HepG2 (cell line): ENCODE results near the gene ZPR1. TPM values are rescaled to one million over a fixed set of nuclear protein-coding genes. Genes with fewer than 3 reads are reported as not detected.

Source experiments
- ARID2 ChIP-seq: sonication (generic); formaldehyde crosslinking; IDR thresholded peaks from 2 replicates; pipeline ENCODE4 v1.8.1; 2022; ENCODE audit warnings: mild to moderate bottlenecking, missing genetic modification reagents, borderline replicate concordance
- CHD4 ChIP-seq: fragments of 200-600 bp; sonication (generic); IDR thresholded peaks from 2 replicates; pipeline ENCODE4 v1.7.0; 2017; ENCODE audit warnings: mild to moderate bottlenecking, low read length, borderline replicate concordance
- HNRNPL ChIP-seq: fragments of 200-400 bp; formaldehyde crosslinking; IDR thresholded peaks from 2 replicates; pipeline ENCODE4 v1.6.1; 2017; ENCODE audit warnings: mild to moderate bottlenecking, low read depth, low read length
- HOXA7 ChIP-seq: sonication (generic); formaldehyde crosslinking; IDR thresholded peaks from 2 replicates; pipeline ENCODE4 v1.8.1; 2022; ENCODE audit warnings: mild to moderate bottlenecking, missing genetic modification reagents, moderate library complexity
- KLF12 ChIP-seq: sonication (generic); formaldehyde crosslinking; IDR thresholded peaks from 2 replicates; pipeline ENCODE4 v1.4.0; 2020; ENCODE audit warnings: missing genetic modification reagents, borderline replicate concordance
- LCORL ChIP-seq, 2 experiments: fragments of 450-650 bp in 1 of 2; sonication (generic) in 1 of 2; formaldehyde crosslinking in 1 of 2; IDR thresholded peaks; 2 replicates each; pipeline versions ENCODE4 v1.5.0 to v1.6.1; 2017 to 2020; ENCODE audit warnings: antibody characterized with exemption in 1 of 2, missing genetic modification reagents in 1 of 2
- SMARCC2 ChIP-seq: fragments of 450-650 bp; IDR thresholded peaks from 2 replicates; pipeline ENCODE4 v1.6.1; 2017; ENCODE audit warnings: antibody characterized with exemption, mild to moderate bottlenecking
- TBP ChIP-seq: sonication (generic); formaldehyde crosslinking; IDR thresholded peaks from 2 replicates; pipeline ENCODE4 v1.5.0; 2020; ENCODE audit warnings: missing genetic modification reagents
- YEATS4 ChIP-seq: sonication (generic); formaldehyde crosslinking; IDR thresholded peaks from 2 replicates; pipeline ENCODE4 v1.4.0; 2020; ENCODE audit warnings: missing genetic modification reagents, borderline replicate concordance
- ZNF451 ChIP-seq: sonication (generic); formaldehyde crosslinking; IDR thresholded peaks from 2 replicates; pipeline ENCODE4 v1.5.0; 2020; ENCODE audit warnings: mild to moderate bottlenecking, missing genetic modification reagents
- ZNF572 ChIP-seq: sonication (generic); formaldehyde crosslinking; IDR thresholded peaks from 2 replicates; pipeline ENCODE4 v1.5.1; 2020; ENCODE audit warnings: mild to moderate bottlenecking, missing genetic modification reagents
- ZNF850 ChIP-seq: sonication (generic); formaldehyde crosslinking; conservative IDR thresholded peaks from 2 replicates; pipeline ENCODE4 v1.9.0; 2021; ENCODE audit warnings: mild to moderate bottlenecking, missing genetic modification reagents
- polyA plus RNA-seq, 8 experiments: library from polyadenylated mRNA; depleted of rRNA in 3 of 8; stranded (reverse) in 7 of 8; unstranded in 1 of 8; fragments of >200 nt; fragmentation: Illumina TruSeq in 4 of 8; extraction: Trizol in 4 of 8; gene quantifications; 2 replicates each; pipeline versions ENCODE4 v1.2.1 to v1.2.3, GENCODE V29; 2011 to 2016; ENCODE audit warnings: low read depth in 4 of 8, missing spikeins in 1 of 8, mixed read lengths in 1 of 8; ENCODE audit not compliant: insufficient read depth in 1 of 8
- total RNA-seq, 5 experiments: library from RNA; depleted of rRNA; stranded (reverse); fragments of >200 nt; fragmentation: Illumina TruSeq; extraction: Trizol; gene quantifications; 2 replicates each; pipeline ENCODE4 v1.2.3, GENCODE V29; 2016; ENCODE audit warnings: low read depth in 1 of 5
- TF ChIP-seq, protein P1 (sequence below): sonication (generic); formaldehyde crosslinking; IDR thresholded peaks from 2 replicates; pipeline ENCODE4 v1.5.1; 2020; ENCODE audit warnings: mild to moderate bottlenecking, moderate library complexity, missing genetic modification reagents
- TF ChIP-seq, protein P2 (sequence below): sonication (generic); formaldehyde crosslinking; IDR thresholded peaks from 2 replicates; pipeline ENCODE4 v1.5.1; 2020; ENCODE audit warnings: missing genetic modification reagents, mild to moderate bottlenecking, borderline replicate concordance
- TF ChIP-seq, protein P3 (sequence below): sonication (generic); formaldehyde crosslinking; IDR thresholded peaks from 2 replicates; pipeline ENCODE4 v1.4.0; 2020; ENCODE audit warnings: mild to moderate bottlenecking, missing genetic modification reagents
- TF ChIP-seq, protein P4 (sequence below): sonication (generic); formaldehyde crosslinking; IDR thresholded peaks from 2 replicates; pipeline ENCODE4 v1.5.0; 2020; ENCODE audit warnings: missing genetic modification reagents

The ZPR1 gene
- total and polyA plus RNA-seq, 2 of the 13 experiments (the other 11 are each of a cell fraction or from before 2014, with no cell fraction given) = 40.0 to 79.3 TPM

DNA sequence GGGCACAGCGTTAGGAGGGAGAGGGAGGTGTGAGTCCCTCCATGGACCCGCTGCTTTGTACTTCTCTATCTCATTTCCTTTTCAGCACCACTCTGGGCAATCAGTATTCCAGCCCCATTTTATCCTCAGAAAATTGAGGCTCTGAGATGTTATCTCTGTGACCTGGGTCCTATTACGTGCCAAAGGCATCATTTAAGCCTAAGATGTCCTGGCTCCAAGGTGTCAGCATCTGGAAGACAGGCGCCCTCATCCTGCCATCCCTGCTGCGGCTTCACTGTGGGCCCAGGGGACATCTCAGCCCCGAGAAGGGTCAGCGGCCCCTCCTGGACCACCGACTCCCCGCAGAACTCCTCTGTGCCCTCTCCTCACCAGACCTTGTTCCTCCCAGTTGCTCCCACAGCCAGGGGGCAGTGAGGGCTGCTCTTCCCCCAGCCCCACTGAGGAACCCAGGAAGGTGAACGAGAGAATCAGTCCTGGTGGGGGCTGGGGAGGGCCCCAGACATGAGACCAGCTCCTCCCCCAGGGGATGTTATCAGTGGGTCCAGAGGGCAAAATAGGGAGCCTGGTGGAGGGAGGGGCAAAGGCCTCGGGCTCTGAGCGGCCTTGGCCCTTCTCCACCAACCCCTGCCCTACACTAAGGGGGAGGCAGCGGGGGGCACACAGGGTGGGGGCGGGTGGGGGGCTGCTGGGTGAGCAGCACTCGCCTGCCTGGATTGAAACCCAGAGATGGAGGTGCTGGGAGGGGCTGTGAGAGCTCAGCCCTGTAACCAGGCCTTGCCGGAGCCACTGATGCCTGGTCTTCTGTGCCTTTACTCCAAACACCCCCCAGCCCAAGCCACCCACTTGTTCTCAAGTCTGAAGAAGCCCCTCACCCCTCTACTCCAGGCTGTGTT, 41.1 kb upstream of the ZPR1 start (continued):
- TF ChIP-seq, protein P1, sequence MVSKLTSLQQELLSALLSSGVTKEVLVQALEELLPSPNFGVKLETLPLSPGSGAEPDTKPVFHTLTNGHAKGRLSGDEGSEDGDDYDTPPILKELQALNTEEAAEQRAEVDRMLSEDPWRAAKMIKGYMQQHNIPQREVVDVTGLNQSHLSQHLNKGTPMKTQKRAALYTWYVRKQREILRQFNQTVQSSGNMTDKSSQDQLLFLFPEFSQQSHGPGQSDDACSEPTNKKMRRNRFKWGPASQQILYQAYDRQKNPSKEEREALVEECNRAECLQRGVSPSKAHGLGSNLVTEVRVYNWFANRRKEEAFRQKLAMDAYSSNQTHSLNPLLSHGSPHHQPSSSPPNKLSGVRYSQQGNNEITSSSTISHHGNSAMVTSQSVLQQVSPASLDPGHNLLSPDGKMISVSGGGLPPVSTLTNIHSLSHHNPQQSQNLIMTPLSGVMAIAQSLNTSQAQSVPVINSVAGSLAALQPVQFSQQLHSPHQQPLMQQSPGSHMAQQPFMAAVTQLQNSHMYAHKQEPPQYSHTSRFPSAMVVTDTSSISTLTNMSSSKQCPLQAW (CRISPR knock-in tag) = peak; percentile 74
- TF ChIP-seq ZNF451 (CRISPR knock-in tag) (0 out of 2 replicates have a peak, but pooled peaks have one; percentile 14), ARID2 (CRISPR knock-in tag) (peak; percentile 29; the same call in 1 of the 2 replicates), LCORL (IDR thresholded peaks at IDR 0.05) (no peak), LCORL (CRISPR knock-in tag; IDR thresholded peaks at IDR 0.05) (peak; percentile 64), YEATS4 (CRISPR knock-in tag) (peak; percentile 18; the same call in 1 of the 2 replicates), SMARCC2 (no peak), TBP (CRISPR knock-in tag) (no peak), HOXA7 (no peak), ZNF850 (CRISPR knock-in tag) (0 out of 2 replicates have a peak, but pooled peaks have one; percentile 24), CHD4 (peak; percentile 67; the same call in 1 of the 2 replicates), ZNF572 (CRISPR knock-in tag) (no peak; the same call in 1 of the 2 replicates), HNRNPL (peak; percentile 70), KLF12 (CRISPR knock-in tag) (peak; percentile 38; the same call in 1 of the 2 replicates)
- TF ChIP-seq, protein P2, sequence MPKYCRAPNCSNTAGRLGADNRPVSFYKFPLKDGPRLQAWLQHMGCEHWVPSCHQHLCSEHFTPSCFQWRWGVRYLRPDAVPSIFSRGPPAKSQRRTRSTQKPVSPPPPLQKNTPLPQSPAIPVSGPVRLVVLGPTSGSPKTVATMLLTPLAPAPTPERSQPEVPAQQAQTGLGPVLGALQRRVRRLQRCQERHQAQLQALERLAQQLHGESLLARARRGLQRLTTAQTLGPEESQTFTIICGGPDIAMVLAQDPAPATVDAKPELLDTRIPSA (CRISPR knock-in tag) = no peak
- TF ChIP-seq, protein P3, sequence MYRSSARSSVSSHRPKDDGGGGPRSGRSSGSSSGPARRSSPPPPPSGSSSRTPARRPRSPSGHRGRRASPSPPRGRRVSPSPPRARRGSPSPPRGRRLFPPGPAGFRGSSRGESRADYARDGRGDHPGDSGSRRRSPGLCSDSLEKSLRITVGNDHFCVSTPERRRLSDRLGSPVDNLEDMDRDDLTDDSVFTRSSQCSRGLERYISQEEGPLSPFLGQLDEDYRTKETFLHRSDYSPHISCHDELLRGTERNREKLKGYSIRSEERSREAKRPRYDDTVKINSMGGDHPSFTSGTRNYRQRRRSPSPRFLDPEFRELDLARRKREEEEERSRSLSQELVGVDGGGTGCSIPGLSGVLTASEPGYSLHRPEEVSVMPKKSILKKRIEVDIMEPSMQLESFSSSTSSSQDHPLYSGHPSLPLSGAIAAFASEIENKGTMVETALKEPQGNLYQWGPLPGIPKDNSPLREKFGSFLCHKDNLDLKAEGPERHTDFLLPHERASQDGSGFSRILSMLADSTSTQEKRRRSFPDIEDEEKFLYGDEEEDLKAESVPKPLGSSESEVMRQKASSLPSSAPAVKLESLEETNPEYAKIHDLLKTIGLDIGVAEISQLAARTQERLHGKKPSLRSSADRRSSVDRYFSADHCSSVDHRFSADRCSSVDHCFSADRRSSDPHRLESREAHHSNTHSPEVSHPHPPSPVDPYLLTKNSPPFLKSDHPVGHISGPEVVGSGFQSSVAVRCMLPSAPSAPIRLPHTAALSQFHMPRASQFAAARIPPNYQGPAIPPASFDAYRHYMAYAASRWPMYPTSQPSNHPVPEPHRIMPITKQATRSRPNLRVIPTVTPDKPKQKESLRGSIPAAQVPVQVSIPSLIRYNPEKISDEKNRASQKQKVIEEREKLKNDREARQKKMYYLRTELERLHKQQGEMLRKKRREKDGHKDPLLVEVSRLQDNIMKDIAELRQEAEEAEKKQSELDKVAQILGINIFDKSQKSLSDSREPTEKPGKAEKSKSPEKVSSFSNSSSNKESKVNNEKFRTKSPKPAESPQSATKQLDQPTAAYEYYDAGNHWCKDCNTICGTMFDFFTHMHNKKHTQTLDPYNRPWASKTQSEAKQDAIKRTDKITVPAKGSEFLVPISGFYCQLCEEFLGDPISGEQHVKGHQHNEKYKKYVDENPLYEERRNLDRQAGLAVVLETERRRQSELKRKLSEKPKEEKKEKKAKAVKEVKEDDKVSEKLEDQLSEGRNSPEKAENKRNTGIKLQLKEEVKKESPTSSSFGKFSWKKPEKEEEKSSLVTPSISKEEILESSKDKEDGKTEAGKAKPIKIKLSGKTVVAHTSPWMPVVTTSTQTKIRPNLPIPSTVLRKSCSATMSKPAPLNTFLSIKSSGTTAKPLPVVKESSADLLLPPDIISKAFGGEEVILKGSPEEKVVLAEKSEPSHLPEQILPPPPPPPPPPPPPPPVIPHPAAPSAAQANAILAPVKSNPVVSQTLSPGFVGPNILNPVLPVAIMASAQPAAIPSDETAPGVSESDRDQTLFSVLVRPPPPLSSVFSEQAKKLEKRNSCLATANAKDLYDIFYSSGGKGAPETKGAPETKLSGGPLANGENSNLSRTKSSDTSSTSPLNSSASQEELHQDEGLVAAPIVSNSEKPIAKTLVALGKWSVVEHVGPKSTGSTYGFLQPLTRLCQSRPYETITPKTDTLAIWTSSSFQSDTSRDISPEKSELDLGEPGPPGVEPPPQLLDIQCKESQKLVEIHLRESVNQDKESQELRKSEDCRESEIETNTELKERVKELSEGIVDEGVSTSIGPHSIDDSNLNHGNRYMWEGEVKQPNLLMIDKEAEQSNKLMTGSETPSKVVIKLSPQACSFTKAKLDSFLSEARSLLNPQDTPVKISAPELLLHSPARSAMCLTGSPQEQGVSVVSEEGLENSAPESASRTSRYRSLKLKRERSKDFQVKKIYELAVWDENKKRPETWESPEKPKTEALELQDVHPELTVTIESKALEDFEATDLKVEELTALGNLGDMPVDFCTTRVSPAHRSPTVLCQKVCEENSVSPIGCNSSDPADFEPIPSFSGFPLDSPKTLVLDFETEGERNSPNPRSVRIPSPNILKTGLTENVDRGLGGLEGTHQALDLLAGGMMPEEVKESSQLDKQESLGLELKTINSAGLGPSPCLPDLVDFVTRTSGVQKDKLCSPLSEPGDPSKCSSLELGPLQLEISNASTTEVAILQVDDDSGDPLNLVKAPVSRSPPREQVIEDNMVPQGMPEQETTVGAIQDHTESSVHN (CRISPR knock-in tag) = 0 out of 2 replicates have a peak, but pooled peaks have one; percentile 65
- TF ChIP-seq, protein P4, sequence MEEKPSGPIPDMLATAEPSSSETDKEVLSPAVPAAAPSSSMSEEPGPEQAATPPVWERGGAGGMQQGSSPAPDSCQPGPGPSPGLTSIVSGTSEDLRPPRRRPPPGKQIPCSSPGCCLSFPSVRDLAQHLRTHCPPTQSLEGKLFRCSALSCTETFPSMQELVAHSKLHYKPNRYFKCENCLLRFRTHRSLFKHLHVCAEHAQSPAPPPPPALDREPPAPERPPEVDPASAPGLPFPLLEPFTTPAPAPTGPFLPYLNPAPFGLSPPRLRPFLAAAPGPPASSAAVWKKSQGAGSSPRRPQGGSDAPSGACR (CRISPR knock-in tag) = no peak; the same call in 1 of the 2 replicates
